Activated naive CD4-positive, alpha-beta T cell treated with anti-CD3 and anti-CD28 coated beads, Interleukin-2, amount 50 U/mL, for 72 hours (primary cell): Measurements from ENCODE around the gene DDX56. TPM values are rescaled to one million over a fixed set of nuclear protein-coding genes. Genes with fewer than 3 reads are reported as not detected.

Source experiments
- ATAC-seq, 2 donors: fragments of 150-1000 bp; cut with Tn5 transposase; 2 replicates each; pipeline ENCODE4 v1.10.0; 2021; ENCODE audit warnings: mild to moderate bottlenecking in 2 of 2, moderate library complexity in 2 of 2
- DNase-seq, 2 donors: peaks; one replicate each; pipeline ENCODE4 v3.0.0; 2021 to 2022; ENCODE audit warnings: low spot score in 2 of 2
- H3K27ac Mint-ChIP-seq, 2 donors: one replicate each; pipeline ENCODE4 v1.8.0; 2022; ENCODE audit warnings: mild to moderate bottlenecking in 2 of 2, mixed read lengths in 2 of 2
- H3K36me3 Mint-ChIP-seq, 2 donors: one replicate each; pipeline ENCODE4 v1.8.0; 2022; ENCODE audit warnings: mixed read lengths in 2 of 2
- H3K9me3 Mint-ChIP-seq, 2 donors: one replicate each; pipeline ENCODE4 v1.8.0; 2022; ENCODE audit warnings: mixed read lengths in 2 of 2
- total RNA-seq, 2 donors: library from RNA; stranded (reverse); gene quantifications; one replicate each; pipeline ENCODE4 v1.2.3, GENCODE V29; 2022

DDX56 gene
- total RNA-seq, 2 donors from 2014 or later, result 83.4 to 92.7 TPM

DNA sequence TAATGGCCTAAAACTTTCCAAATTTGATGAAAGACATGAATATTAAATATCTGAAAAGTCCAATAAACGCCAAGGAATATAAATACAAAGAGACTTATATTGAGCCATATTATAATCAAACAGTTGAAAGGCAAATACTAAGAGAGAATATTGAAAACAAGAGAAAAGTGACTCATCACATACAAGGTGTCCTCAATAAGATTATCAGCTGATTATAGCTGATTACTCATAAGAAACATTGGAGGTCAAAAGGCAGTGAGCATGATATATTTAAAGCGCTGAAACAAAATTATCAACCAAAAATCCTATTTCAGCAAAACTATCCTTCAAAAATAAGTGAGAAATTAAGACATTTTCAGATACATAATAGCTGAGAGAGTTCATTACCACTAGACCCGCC, 24.8 kb downstream of the DDX56 start:
- ATAC-seq, result peak in 1 of 2 donors; percentile 67
- no peak overlapping the region for H3K27ac Mint-ChIP-seq
- DNase-seq, result no peak
- no peaks in the 10 kb centered on the region for H3K9me3 Mint-ChIP-seq
- no peaks in the 10 kb centered on the region for H3K36me3 Mint-ChIP-seq

DNA sequence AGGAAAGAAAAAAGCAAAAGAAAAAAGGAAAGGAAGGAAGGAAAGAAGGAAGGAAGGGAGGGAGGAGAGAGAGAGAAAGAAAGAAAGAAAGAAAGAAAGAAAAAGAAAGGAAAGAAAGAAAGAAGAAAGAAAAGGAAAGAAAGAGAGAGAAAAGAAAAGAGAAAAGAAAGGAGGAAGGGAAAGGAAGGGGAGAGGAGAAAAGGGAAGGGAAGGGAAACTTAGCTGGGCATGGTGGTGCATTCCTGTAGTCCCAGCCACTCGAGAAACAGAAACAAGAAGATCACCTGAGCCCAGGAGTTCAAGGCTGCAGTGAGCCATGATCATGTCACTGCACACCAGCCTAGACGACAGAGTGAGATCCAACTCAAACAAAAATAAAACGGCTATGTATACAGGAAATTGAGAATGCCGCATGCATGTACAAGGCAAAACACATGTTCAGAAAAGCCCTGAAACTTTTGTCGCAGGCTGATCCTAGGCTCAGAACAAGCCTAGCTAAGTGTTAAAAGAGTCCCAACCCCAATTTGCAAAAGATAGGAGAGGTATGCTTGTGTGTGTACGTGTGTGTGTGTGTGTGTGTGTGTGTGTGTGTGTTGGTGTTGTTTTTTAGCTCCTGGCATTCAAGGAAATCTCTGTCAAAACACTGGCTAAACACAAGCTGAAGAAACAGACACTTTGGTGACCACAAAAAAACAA, 26.0 kb downstream of the DDX56 start:
- no peak for DNase-seq
- peak overlapping the region in 1 of 2 donors; percentile 62 for H3K27ac Mint-ChIP-seq
- H3K9me3 Mint-ChIP-seq, result no peaks in the 10 kb centered on the region
- ATAC-seq, result no peak
- no peaks in the 10 kb centered on the region for H3K36me3 Mint-ChIP-seq

DNA sequence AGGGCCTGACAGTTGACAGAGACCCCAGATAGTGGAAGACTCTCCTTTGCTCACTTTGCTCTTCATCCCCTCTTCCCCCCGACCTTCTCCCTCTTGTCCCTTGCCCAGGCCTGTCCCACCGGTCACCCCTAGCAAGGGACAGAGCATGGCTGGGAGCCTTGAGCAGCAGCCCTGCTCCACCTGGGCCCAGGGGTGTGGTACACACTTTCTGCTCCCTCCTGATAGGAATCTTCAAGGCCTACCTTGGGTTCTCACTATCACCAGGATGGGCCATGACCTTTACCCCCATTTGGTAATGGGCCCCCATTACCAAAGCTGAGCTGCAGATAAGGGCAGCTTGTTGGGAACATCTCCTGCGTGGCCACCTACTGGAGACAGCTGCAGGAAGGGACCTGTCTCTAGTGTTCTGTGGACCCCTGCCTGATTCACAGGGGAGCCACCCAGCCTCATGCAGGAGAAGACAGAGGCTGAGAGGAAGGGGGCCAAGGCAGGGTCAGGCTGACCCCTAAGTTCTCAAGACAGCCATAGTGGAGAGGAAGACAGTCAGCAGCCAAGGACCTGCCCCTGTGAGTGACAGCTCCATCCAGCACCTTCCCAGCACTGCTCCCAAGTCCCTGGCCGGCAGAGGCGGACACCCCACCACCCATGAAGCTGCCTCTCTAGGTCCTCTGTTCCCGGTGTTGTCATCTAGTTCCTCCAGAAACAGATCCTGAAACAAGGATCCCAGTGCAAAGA, 31.7 kb downstream of the DDX56 start:
- H3K36me3 Mint-ChIP-seq, result no peaks in the 10 kb centered on the region
- no peak for DNase-seq
- ATAC-seq, result no peak
- peak overlapping the region in 1 of 2 donors; percentile 30 for H3K27ac Mint-ChIP-seq
- H3K9me3 Mint-ChIP-seq, result no peaks in the 10 kb centered on the region

DNA sequence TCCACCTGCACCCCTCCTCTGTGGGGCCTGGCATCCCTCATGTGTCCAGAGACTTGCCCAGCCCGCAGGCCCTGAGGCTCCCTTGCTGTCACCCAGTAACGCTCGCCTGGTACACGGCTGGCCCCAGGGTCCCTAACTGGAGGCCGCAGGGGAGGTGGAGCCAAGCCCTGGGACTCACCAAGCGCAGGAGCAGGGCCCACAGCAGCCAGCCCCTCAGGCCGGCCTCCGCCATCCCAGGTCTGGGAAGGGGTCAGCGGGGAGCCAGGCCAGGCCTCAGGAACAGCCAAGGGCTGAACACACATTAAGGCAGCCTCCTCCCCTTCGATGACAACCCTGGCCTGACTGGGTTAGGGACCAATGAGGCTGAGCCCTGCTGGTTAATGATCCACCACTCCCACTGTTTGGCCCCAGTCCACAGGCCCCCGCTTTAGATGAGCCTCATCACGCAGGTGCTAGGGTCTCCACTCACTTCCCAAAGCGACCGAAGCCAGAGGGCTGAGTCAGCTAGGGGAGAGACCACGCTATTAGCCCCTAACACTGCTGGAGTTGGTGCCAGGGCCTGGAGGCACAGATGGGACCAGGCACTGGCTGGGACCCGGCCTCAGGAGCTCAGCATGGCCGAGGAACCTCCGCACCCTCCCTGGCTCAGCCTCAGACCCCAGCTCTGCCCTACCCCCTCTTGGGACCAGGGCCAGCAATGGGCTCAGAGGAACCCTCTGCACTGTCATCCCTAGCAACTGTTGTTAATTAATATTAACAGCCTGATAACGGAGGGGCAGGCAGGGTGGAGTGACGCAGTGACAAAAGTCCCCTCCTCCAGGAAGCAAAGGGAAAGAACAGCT, 32.5 kb downstream of the DDX56 start, which contains the start of gene NPC1L1:
NPC1L1 (minus strand) TSS at position 303 of the 842 bp plus-strand sequence; CDS start at position 232, 71 bp downstream.
- no peak for DNase-seq
- no peak for ATAC-seq
- Mint-ChIP-seq H3K27ac (peak within 1 kb of the TSS; percentile 30 to 36), H3K9me3 (no peaks in the 10 kb centered on the region), H3K36me3 (no peaks in the 10 kb centered on the region)

DNA sequence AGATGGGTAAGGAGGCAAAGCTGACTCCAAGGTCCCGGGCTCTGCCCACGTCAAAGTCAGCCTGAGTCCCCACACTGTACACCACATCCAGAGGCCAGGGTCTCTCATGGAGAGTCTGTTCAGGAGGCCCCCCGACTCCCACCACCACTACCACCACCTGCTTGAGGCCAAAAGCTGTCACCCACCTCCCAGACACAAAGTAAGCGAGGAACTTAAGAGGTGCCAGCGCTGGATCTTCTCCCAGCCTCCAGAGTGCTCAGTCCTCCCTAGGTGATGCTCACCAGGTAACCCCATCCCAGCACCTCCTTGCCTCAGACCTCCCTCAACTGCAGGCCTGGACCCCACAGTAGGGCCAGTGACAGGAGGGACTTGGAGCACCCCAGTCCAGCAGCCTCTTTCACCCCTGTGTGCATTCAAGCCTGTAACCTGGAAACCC, 33.1 kb downstream of the DDX56 start:
- Mint-ChIP-seq H3K27ac (no peak overlapping the region), H3K36me3 (no peaks in the 10 kb centered on the region), H3K9me3 (no peaks in the 10 kb centered on the region)
- ATAC-seq, result no peak
- DNase-seq, result no peak

DNA sequence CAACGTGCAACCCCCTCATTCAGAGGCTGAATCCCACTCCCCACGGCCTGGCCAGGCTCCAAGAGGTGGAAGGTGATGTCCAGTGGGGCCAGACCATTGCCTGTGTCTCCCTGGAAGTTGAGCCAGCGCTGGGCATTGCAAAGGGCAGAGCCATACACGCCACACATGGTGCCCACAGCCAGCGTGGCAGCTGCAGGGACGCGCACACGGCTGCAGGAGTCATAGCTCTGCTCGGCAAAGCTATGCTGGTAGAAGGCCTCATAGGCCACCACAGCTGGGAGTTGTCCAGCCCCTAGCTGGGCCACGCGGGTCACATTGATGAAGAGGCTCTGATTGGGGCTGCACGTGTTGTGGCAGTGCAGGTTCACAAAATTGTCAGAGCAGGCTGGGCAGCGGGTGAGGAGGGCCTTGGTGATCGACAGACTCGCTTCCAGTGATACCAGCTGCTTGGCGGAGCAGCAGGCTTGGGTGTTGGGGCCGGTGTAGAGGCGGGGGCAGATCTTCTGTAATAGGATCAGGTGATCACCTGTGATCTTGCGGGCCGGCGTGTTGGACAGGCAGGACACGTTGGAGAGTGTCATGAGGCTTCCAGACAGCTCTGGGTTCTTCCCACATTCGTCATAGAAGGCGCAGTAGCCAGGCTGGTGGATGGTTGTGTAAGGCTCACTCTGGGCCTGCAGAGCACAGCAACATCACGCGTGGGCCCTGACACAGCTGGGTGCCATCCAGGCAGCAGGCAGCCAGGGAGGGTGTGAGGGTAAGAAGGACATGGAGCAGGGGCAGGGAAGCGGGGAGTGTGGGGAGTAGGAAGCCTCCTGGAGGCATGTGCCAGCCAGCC, 33.8 kb downstream of the DDX56 start:
- no peaks in the 10 kb centered on the region for H3K36me3 Mint-ChIP-seq
- no peak for ATAC-seq
- peak overlapping the region in 1 of 2 donors; percentile 36 for H3K27ac Mint-ChIP-seq
- H3K9me3 Mint-ChIP-seq, result no peaks in the 10 kb centered on the region
- no peak for DNase-seq

DNA sequence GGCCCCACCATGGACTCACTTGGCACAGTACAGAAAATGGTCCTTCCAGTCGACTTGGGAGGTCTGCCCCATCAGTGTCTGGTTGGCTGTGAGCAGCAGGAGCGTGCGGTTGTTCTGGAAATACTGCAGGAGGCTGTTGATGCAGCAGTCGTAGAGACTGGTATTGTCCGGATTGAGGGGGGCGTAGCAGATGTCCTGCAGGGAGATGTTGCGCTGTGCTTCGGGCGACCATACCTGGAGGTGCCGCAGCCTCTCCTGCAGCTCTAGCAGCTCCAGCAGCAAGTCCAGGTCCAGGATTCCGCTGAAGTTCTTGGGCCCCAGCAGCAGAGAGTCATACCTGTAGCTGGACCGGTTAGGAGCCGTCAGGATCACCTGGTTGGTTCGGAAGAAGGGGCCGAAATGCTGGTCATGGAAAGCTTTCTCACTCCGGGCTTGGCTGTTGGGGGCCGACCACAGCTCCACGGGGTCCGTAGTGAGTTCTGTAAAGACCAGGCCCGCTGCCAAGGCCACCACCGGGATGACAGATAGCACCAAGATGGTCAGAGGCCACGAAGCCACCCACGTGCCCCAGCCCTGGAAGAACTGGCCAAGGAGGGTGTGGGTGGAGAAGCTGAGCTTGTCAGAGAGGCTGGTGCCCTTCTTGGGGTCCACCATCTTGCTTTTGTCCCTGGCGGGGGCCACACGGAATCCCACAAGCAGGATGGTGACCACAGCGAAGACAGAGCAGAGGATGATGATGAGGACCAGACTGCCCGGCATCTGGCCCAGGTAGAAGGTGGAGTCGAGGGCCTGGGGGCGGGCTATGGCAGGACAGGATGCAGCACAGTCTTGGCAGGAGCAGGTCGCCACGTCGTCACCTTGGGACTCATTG, 34.7 kb downstream of the DDX56 start:
- ATAC-seq (no peak), DNase-seq (no peak)
- no peaks in the 10 kb centered on the region for H3K9me3 Mint-ChIP-seq
- H3K27ac Mint-ChIP-seq, result no peak overlapping the region
- no peaks in the 10 kb centered on the region for H3K36me3 Mint-ChIP-seq

DNA sequence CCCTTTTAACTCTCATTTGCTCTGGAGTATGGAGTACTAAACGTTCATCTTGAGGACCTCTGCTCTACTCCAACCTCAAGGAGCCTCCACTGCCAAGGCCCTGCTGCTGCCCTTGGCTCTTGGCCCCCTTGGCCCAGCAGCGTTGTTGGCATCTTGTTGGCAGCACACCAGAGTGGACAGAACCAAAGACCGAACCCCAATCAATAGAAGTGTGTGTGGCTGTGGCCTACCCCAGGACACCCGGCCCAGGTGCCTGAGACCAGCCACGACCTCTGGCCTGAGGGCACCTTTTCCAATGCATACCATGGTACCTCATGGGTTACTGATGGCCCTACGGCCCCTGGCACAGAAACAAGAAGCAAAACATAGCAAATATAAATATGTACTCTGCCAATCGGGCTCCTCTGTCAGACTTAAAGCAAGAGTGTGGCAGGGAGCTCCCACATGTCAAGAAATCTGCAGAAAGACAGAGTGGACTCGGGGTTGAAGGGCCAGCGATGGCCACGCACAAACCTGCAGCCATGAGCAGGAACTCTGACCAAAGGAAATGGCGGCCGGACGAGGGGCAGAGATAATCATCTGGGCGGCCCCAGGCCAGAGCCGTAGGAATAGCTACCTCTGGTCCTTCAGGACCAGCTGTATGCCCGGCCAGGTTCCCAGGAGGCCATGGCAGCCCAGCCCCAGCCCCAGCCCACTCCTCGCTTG, 35.5 kb downstream of the DDX56 start:
- H3K9me3 Mint-ChIP-seq, result no peaks in the 10 kb centered on the region
- no peak for ATAC-seq
- no peaks in the 10 kb centered on the region for H3K36me3 Mint-ChIP-seq
- no peak for DNase-seq
- H3K27ac Mint-ChIP-seq, result no peak overlapping the region

DNA sequence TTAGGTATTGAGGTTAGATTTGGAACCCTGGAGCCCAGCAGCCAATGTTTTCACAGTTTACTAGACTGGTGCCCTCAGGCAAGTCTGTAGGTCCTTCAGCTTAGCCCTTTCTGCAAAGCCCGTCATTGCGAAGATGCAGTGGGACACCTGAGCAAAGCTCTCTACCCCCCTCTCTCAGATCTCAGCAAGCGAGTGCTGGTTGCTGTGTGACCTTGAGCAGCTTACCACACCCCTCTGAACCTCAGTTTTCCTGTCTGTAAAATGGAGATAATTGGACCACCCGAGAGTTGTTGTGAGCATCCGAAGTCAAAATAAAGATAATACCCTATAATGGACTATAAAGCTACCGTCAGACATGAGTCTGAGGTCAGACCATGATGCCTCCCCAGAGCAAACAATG, 36.3 kb downstream of the DDX56 start:
- no peaks in the 10 kb centered on the region for H3K9me3 Mint-ChIP-seq
- no peaks in the 10 kb centered on the region for H3K36me3 Mint-ChIP-seq
- DNase-seq, result no peak
- H3K27ac Mint-ChIP-seq, result peak overlapping the region in 1 of 2 donors; percentile 6
- no peak for ATAC-seq

DNA sequence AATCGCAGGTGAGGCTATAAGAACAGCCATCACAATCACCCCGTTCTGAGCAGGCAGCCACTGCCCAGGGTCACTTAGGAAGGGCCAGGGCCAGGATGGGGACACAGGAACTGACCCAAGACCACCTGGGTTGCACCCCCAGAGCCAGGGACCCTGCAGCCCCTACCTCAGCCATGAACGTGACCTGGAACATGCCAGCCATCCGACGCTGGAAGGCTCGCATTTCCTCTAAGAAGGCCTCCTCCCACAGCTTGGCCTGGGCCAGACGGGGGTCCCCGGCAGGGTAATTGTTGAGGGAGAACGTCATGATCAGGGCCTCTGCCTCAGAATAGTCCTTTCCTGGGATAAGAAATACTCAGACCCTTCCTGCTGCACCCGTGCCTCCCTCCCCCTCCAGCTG, 37.6 kb downstream of the DDX56 start:
- Mint-ChIP-seq H3K9me3 (no peaks in the 10 kb centered on the region), H3K36me3 (no peaks in the 10 kb centered on the region), H3K27ac (no peak overlapping the region)
- DNase-seq (no peak), ATAC-seq (no peak)

DNA sequence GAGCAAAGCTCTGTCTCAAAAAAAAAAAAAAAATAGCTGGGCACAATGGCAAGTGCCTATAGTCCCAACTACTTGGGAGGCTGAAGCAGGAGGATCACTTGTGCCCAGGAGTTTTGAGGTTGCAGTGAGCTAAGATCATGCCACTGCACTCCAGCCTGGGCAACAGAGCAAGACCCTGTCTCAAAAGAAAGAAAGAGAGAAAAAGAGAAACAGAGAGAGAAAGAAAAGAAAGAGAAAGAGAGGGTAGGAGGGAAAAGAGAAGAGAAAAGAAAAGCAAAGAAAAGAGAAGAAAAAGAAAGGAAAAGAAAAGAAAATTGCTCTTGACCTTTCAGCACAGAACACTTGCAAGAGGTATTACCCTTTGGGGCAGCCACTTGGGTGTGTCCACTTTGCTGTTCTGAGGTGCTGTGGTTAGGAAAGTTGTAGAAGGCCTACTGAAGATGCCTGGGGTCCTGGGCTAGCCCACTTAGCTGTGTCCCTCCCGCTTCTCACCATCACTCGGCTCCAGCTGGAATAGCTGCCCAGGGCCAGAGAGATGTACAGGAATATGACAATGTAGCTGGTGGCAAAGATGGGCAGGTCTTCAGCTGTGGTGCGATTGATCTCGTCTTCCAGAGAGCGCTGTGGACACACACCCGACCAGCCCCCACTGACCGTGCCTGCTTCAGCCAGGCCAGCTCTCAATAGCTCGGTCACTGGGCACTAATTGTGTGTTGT, 38.2 kb downstream of the DDX56 start:
- no peak for DNase-seq
- Mint-ChIP-seq H3K9me3 (no peaks in the 10 kb centered on the region), H3K36me3 (no peaks in the 10 kb centered on the region), H3K27ac (peak overlapping the region in 1 of 2 donors; percentile 32)
- no peak for ATAC-seq

DNA sequence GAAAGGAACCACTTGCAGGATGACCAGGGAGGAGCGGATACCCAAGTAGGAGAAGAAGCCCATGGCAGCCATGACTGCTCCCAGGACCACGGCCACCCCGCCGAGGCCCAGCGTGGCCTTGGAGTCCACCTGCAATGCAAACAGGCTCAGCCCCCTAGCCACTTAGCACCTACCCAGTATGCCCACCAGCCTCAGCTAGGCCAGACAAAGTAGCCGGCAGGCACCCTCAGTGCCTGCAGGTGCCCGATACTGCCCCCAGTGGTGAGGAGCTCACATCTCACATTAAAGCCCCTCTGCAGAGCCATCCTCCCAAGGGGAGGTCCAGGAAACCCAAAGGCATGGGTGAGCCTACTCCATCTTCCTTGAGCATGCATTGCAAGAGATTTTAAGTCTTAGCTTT, 39.2 kb downstream of the DDX56 start:
- no peak overlapping the region for H3K27ac Mint-ChIP-seq
- ATAC-seq, result peak; percentile 77 to 80

DNA sequence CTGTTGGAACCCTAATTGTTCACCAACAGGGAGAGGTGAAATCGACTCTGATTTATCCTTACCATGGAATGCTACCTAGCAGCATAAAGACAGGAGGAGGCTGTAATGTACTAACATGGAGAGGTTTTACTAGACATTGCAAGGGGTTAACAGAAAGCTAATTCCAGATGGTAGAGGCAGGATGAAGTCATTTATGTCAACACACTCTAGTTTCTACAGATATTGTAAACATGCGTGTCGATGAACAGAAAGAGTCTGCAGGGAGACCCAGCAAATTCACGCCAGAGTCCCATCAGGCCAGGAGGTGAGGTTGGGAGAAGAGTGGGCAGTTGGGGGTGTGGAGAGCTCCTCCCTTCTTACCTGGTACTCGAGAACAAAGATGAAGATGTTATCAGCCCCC, 39.6 kb downstream of the DDX56 start:
- no peaks in the 10 kb centered on the region for H3K36me3 Mint-ChIP-seq
- DNase-seq, result no peak
- no peak for ATAC-seq
- H3K27ac Mint-ChIP-seq, result no peak overlapping the region
- peaks cover 0 to 2% of the 10 kb centered on the region in 2 donors for H3K9me3 Mint-ChIP-seq

More for the DNA sequence above, 39.2 kb downstream of the DDX56 start:
- no peaks in the 10 kb centered on the region for H3K9me3 Mint-ChIP-seq
- DNase-seq, result peak in 1 of 2 donors; percentile 66
- no peaks in the 10 kb centered on the region for H3K36me3 Mint-ChIP-seq

DNA sequence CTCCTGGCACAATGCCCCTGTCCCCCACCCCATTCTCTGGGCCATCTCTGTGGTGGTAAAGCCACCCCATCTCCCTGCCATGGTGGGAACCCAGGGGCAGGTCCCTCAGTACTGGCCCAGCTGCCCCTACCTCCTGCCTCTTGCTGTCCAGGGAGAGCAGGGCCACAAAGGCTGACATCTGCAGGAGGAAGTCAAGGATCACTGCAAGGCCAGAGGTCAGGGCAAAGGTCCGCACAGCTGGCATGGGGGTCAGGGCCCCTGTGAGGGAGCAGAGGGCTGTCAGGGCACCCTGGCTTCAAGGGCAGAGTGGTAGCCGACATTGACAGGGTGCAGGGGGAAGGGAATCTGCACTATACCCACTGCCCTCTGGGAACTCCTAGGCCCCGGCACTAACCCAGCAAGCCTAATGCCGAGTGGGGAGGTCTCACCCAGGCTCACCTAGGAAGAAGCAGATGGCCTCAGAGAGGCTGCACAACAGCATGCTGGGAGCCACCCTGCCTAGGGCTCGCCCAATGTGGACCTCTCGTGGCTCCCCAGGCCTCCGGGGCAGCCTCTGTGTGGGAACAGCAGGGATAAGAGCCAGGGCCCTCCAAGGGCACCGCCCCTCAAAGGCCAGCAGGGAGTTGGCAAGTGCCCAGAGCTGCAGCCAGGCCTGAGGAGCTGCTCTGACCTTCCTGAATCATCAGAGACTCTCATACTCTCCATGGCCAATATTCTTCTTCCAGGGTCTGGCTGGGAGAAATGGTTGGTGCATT, 40.2 kb downstream of the DDX56 start:
- DNase-seq (no peak), ATAC-seq (no peak)
- Mint-ChIP-seq H3K27ac (no peak overlapping the region), H3K36me3 (peaks cover 0 to under 1% of the 10 kb centered on the region in 2 donors), H3K9me3 (peaks cover 0 to 4% of the 10 kb centered on the region in 2 donors)
